Activated CD4-positive, alpha-beta T cell treated with anti-CD3 and anti-CD28 coated beads for 4 hours (primary cell): ENCODE measurements around the gene DEPDC4.
"Not testable (repeated sequence)": the region's sequence is repeated elsewhere in the genome, so short reads cannot be mapped to it uniquely, and the experiment has no call there.

Experiments
- DNase-seq, 2 donors: peaks; one replicate each; pipeline ENCODE4 v3.0.0-alpha.2; 2020

Gene DEPDC4

DNA sequence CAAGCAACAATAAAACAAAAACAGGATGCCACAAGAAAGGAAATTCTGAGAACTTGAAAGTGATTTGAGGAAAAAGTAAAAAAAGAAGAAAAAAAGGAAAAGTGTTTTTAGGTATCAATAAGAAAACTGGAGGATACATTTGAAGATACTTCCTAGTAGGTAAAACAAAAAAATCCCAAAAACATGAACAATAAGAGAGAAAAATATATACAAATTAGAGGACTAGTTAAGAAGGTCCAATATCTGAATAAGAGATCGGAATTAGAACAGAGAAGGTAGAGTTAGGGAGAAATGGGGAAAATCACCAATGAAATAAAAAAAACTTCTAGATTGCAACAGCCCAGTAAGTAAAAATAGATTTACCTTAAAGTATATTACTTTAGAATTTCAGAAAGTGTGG lies 8.8 kb downstream of the DEPDC4 start:
- no peak for DNase-seq

DNA sequence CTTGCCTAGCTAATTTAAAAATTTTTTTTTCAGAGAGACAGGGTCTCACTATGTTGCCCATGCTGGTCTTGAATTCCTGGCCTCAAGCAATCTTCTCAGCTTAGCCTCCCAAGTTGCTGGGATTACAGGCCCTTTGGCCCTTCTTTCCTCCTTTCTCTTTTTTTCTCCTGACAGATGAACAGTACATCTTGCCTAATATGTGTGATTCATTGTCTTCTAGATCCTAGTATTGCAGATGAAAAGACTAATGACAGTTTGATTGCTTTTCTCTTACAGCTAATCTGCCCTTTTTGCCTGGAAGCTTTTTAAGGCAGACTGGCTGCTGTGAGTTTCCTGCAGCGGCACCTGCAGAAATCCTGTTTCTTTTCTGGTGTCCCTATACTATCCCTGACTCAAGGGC lies 12.0 kb downstream of the DEPDC4 start:
- no peak for DNase-seq

DNA sequence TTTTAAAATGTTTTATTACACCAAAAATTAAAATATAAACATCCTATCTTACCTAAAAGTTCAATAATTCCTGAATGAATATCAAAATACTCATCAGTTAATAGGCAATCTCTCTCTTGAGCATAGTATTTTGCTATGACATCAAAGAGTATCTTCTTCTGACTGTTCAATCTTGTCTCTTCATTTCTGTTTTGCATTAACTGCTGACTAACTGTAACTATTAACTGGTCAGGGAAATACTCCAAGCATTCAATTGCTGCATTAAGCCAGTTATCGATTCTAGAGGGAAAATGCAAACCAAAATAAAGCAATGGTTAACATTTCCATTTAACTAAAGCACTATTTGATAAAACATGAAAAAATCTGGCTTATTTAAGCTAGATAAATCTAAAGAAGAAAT lies 13.4 kb downstream of the DEPDC4 start:
- no peak for DNase-seq

DNA sequence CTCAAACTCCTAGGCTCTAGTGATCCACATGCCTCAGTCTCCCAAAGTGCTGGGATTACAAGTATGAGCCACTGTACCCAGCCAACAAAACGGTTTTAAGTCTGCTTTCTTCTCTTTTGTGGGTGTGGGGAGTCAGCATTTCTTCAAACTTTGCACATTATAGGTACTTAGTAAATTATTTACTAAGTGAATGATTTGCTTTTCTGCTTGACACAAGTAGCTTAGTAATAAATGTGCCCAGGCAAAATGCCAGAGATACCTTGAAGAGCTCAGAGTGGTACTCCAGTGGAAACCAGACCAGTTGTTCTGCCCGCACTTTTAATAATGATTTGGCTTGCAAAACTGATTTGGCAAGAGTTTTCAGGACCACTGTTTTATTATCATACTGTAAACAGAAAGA lies 15.0 kb downstream of the DEPDC4 start:
- no peak for DNase-seq

DNA sequence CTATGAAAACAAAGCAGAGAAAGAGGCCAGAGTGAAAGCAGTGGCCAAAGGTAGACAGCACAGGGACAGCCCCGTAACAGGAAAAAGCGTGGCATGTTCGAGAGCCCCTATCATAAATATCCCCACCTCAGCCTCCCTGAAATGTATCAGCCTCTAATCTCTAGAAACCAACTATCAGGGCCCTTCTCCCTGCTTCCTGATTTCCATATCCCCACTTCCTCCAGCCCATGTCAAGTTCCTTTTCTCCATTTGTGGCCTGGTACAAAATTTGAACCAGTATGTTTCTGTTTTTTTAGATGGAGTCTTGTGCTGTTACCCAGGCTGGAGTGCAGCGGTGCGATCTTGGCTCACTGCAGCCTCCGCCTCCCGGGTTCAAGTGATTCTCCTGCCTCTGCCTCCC lies 16.9 kb downstream of the DEPDC4 start:
- DNase-seq: no peak

DNA sequence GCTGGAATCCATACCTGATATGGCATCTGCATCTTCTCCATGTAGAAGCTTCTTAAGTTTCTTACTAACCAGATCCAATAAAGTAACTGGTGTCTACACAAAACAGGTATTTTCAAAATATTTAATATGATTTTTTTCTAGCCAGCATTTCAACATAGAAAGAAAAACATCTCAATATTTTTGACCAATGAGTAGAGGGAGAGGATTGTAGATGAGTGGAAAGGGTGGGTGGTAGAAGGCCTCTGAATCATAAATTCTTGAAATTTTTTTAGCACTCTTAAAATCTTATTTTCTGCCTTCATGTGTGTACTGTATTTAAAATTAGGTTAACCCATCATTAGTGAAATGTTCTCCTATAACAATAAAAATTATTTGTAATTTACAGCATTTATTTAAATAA lies 18.0 kb downstream of the DEPDC4 start:
- no peak for DNase-seq

DNA sequence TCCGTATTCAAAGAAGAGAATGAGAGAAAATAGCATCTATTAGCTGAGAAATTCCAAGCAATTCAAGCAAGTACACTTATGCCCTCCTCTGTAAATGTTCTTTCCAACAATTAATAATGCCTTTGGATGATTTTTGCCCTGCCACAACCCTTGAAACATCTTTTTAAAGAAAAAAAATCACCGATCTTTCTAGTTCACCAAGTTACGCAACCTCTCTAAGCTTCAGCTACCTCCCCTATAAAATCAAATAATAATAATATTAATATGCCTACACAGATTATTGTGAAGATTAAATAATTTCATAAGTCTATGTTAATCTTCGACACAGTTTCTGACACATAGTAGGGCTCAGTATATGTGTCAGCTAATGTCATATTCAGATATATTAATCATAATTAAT lies 19.1 kb downstream of the DEPDC4 start:
- DNase-seq: no peak

DNA sequence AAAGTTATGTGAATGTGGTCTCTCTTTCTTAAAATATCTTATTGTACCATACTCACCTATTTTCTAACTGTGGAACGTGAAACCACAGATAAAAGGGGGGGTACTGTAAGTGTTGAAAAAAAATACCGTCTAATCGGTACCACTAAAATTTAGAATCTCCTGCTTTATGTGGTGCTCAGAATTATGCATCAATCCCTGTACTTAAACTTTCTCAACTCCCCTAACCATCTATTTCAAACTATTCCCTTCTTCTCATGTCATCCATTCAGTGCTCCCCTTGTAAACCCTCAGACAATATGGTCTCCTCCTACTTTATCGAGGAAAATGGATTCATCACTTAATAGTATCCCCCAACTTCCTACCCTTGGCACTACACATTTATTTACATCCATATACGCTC lies 23.7 kb downstream of the DEPDC4 start:
- DNase-seq: no peak

DNA sequence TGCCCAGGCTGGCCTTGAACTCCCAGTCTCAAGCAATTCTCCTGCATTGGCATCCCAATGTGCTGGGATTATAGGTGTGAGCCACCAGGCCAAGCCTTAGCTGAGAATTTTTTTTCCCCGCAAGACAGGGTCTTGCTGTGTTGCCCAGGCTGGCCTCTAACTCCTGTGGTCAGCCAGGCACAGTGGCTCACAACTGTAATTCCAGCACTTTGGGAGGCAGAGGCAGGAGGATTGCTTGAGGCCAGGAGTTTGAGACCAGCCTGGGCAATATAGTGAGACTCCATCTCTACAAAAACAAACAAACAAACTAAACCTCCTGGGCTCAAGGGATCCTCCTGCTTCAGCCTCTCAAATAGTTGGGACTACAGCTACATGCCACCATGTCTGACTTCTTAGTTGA lies 27.3 kb downstream of the DEPDC4 start:
- no peak for DNase-seq

DNA sequence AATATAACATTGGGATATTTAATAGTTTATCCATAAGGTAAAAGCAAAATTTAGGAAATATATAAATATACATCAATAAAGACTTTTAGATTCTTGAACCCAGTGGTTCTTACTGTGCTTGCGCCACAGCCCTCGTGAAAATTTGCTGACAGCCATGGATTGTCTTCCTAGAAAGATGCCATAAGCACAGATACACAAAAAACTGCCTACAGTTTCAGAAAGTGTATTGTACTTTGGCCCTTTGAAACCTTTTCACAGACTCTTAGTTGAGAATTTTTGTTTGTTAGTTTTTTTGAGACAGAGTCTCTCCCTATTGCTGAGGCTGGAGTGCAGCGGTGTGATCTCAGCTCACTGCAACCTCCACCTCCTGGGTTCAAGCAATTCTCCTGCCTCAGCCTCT lies 28.1 kb downstream of the DEPDC4 start:
- no peak for DNase-seq

DNA sequence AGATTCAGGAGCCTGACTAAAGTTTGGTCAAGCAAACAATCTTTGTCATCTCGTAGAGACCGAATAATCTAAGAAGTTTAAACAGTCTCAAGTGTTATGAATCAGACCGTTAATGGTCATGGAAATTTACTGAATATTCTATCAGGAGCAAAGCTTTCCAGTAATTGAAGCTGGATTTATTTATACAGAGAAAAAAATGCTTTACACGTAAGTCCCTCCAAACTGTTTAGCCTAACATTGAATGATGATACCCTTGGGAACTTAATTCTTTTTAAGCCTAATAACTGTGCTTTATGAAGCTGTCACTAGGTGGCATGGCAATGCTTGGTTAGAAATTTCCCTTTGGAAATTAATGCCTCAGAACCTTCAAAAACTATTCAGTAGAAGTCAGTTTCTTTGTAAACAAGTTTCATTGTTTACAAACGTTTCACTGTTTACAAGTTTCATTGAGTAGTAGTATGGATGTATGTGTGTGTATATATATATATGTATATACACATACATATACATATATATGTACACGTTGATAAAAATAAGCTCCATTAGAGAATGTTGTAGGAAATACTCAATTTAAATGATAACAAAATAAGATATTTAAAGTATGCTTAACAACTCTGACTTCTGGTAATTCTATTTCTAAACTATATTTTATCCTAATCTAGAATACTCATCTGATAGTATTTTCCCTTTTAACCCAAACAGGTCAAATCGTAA lies 32.1 kb downstream of the DEPDC4 start:
- DNase-seq: peak in 1 of 2 donors; percentile 3

DNA sequence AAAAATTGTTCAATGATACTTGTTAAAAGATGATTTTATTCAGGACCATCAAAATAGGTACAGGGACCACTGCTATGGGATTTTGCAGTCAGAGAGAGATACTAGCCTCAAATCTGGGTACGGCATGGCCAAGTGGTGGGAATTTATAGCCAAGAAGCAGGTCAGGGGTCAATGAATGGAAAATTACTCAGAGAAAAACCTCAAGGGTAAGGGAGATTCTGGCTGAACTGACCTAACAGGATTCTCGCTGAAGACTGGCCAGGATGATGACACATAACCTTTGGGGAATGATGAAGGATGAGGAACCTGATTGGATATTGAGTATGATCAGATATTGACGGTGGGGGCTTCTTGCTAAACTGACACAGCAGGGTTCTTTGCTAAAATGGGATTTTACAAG lies 32.7 kb downstream of the DEPDC4 start:
- DNase-seq: no peak

DNA sequence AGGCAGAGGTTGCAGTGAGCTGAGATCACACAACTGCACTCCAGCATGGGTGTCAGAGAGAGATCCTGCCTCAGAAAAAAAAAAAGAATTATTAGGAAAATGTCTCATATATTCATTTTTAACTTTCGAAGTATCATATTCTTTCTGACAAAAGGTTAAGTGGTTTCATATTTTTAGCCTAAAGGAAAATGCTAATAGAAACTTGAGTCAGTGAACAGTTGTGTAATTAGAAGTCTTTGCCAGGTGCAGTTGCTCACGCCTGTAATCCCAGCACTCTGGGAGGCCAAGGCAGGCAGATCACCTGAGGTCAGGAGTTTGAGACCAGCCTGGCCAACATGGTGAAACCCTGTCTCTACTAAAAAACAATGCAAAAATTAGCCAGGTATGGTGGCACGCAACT lies 35.0 kb downstream of the DEPDC4 start:
- not testable (repeated sequence) for DNase-seq

DNA sequence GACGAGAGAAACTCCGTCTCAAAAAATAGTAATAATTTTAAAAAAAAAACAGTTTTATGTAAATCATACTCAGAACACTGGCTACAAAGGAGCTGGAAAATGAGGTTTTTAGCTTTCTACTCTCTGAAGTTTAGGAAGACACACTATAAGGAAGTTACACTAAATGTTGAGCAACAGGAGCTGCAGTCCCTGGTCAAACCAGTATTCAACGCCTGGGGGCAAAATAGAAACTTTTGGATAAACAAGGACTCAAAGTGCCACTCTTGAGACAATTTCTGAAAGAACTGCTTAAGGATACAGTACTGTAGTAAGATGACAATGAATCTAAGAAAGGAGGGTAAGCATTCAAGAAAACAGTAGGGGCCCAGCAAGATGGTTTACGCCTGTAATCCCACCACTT lies 37.0 kb downstream of the DEPDC4 start:
- no peak for DNase-seq

DNA sequence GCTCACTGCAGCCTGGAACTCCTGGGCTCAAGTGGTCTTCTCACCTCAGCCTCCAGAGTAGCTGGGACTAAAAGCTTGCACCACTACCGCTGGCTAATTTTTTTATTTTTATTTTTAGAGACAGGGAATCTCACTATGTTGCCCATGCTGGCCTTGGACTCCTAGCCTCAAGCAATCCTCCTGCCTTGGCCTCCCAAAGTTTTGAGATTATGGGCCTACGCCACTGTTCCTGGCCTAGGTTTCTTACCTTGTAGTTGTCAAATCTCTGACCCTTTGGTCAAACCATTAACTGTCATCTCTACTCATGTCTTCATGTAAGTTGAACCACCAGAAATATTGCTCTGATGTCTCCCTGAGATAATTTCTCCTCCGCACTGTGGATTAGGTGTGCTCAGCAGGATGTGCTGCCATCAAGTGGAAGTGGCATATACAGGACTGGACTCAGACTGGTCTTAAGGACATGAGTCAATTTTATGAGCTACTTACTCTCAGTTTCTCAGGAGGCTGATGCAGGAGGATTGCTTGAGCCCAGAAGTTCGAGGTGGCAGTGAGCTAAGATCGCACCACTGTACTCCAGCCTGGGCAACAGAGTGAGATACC lies 37.7 kb downstream of the DEPDC4 start:
- DNase-seq: no peak

DNA sequence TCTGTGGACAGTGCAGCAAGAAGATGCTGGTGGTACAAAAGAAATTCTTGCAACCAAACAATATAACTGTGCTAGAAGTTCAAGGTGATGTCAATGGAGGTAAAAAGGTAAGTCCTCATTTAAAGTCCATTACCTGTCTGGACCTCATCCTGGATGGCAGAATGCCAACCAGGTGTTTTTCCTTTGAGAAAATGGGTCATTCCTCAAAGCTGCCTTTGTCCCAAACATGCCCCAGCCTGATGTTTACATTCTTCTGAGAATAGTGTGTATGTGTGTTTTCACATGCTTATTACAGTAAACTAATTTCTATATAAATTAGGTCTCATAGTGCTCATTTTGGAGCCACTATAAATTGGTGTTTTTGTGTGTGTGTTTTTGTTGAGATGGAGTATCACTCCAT lies 41.4 kb downstream of the DEPDC4 start:
- DNase-seq: no peak

DNA sequence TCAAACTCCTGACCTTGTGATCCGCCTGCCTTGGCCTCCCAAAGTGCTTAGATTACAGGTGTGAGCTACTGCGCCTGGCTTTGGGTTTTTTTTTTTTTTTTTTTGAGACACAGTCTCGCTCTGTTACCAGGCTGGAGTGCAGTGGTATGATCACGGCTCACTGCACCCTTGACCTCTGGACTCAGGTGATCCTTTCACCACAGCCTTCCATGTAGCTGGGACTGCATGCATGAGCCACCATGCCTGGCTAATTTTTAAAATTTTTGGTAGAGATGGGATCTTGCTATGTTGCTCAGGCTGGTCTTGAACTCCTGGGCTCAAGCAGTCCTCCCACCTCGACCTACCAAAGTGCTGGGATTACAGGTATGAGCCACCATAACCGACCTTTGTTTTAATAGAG lies 44.7 kb downstream of the DEPDC4 start:
- not testable (repeated sequence) for DNase-seq

DNA sequence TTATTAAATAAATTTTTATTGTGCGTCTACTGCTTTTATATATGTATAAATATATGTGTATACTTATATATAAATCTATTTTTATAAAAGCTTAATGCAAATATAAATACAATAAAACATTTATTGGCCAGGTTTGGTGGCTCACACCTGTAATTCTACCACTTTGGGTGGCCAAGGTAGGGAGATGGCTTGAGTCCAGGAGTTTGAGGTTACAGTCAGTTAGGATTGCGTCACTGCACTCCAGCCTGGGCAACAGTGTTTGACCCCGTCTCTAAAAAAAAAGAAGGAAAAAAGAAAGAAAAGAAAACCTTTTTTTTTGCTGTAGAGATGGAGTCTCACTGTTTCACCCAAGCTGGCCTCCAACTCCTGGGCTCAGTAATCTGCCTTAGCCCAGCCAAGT lies 45.4 kb downstream of the DEPDC4 start:
- DNase-seq: no peak

DNA sequence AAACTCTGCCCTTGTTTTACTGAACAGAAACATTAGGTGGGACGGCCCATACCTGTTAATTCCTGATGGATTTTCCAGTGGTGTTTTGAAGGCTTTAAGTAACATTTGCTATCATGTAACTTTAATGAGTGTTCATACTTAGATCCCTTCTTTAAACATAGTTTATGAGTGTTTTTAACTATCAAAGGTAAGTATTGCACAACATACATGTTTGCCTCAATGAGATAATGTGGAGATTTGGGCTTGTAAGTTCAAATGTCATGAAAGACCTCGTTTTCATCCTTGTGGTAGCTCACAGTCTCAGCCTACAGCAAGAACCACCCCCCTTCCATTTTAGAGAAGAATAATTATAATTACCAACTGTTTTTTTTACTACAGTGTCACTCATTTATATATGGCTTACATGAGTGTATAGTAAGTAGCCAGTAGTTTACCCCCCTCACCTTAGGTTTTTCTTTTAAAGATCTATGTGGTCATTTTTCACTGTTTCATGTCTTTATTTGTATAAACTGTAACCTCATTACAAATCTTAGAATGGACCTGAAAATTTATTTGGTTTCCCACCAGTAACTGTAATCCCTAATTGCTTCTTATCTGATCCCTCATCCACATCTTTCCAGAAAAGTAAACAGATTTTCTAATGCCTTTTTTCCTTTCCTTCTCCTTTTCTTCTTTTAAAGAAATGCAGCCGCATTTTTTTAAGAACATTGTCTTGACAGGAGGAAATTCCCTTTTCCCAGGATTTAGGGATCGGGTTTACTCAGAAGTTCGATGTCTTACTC lies 47.4 kb downstream of the DEPDC4 start:
- no peak for DNase-seq

DNA sequence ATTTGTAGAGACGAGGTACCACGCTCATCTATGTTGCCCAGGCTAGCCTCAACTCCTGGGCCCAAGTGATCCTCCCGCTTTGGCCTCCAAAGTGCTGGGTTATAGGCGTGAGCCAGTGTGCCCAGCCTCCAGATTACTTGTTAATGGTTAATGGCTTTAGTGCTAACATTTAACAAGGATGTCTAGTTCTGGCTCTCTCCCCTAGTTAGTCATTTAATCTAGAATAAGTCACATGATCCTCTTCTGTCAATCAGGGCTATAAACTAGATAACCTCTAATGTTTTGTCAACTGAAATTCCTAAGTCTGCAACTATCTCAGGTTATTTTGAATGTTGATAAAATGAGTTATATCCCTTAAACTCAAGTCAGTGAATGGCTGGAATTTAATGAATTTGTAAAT lies 50.5 kb downstream of the DEPDC4 start:
- DNase-seq: no peak

DNA sequence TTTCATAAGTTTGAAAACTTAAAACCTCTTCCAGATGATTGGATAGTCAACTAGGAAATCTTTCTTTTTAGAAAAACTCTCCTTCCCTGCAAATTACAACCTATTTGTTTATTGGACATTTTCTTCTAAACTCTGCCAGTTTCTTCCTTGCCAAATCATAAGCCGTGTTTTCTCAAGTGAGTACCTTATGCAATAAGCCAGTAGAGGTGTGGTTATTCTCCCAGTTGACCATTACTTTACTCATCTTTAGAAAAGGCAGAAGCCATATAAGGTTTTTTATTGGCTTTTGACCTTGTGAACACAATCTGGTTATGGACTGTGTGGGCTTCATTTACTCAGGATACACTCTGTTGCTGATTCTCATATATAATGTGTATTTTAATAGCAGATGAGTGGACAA lies 51.7 kb downstream of the DEPDC4 start:
- no peak for DNase-seq

DNA sequence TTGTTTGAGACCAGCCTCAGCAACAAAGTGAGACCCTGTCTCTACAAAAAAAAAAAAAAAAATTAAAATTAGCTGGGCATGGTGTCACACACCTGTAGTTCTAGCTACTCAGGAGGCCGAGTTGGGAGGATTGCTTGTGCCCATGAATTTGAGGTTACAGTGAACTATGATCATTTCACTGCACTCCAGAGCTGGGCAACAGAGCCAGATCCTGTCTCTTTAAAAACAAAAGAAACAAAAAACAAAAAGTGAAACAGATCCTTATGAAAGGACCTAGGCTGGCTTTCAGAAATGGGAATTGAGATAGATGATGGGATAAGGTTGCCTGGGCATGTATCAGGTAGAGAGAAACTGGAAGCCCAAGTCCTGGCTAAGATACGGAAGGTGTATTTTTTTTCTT lies 52.4 kb downstream of the DEPDC4 start:
- DNase-seq: no peak

DNA sequence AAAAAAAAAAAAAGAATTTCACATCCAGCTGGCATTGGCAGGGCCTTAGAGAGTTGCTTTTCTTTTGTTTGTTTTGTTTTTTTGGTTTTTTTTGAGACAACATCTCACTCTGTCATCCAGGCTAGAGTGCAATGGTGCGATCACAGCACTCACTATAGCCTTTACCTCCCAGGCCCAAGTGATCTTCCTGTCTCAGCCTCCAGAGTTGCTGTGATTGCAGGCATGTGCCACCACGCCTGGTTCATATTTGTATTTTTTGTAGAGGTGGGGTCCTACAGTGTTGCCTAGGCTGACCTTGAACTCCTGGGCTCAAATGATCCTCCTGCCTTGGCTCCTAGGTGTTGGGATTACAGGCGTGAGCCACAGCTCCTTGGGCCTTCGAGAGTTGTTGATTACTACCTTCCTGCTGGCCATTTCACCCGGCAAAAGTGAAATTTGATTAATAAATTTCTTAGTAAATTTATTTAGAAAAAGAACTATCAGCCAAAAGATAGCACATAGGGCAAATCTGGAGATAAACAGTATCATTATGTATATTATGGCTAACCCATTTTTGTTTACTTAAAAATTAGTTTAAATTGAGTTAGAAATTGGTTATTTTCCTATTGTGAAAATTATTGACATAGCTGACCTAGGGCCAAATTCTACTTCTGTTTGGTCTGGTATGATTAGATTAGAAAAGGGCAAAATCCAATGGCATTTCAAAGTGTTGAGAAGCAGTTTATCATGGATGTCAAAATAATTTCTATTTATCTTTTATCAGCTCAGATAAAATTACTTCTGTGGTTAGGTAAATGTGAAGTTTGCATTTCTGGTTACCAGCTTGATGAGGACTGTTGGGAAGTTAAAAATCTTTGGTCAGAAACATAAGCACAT lies 53.6 kb downstream of the DEPDC4 start:
- DNase-seq: no peak
